Stomach (tissue), 4 donors: ENCODE results near the gene AATK.

Experiments
- CTCF ChIP-seq, 7 experiments: fragments of 450-650 bp in 4 of 7; fragments of 200-600 bp in 3 of 7; sonication (generic) in 3 of 7; IDR thresholded peaks; one replicate each; pipeline ENCODE4 v1.5.1; 2016 to 2019; ENCODE audit warnings: antibody characterized with exemption in 7 of 7, control low read depth in 2 of 7, mild to moderate bottlenecking in 1 of 7
- POLR2A ChIP-seq, 4 donors: fragments of 450-650 bp; IDR thresholded peaks; one replicate each; pipeline ENCODE4 v1.6.1; 2016; ENCODE audit warnings: antibody characterized with exemption in 4 of 4, control low read depth in 2 of 4, mild to moderate bottlenecking in 1 of 4, moderate library complexity in 1 of 4
- POLR2AphosphoS5 ChIP-seq, 3 donors: sonication (generic); formaldehyde crosslinking; IDR thresholded peaks; one replicate each; pipeline ENCODE4 v1.6.1; 2016; ENCODE audit warnings: antibody characterized with exemption in 3 of 3

GRCh38 chr17:81073967-81074839, 91.8 kb downstream of the AATK start:
- no peak for TF ChIP-seq CTCF (IDR thresholded peaks at IDR 0.05)
- no peak for TF ChIP-seq POLR2AphosphoS5 (IDR thresholded peaks at IDR 0.05)
- no peak for TF ChIP-seq POLR2A (IDR thresholded peaks at IDR 0.05)
